ENCODE measurements around the gene ATRNL1.
"Not testable (repeated sequence)": the region's sequence is repeated elsewhere in the genome, so short reads cannot be mapped to it uniquely, and the experiment has no call there.

ATRNL1 gene

GRCh38 chr10:115814542-115814941, 721.4 kb downstream of the ATRNL1 start:
- no peak for DNase-seq (ENCODE audit: low read depth)
- H3K4me3 ChIP-seq (ENCODE audit: low read length): no peak overlapping the region
- TF ChIP-seq CTCF (IDR thresholded peaks at IDR 0.05; ENCODE audit: insufficient read depth, low read depth, low read length, missing control alignments): no peak

GRCh38 chr10:115818012-115818411, 724.8 kb downstream of the ATRNL1 start:
- DNase-seq (ENCODE audit: low read depth): no peak
- TF ChIP-seq CTCF (IDR thresholded peaks at IDR 0.05; ENCODE audit: insufficient read depth, low read depth, low read length, missing control alignments): no peak
- no peak overlapping the region for H3K4me3 ChIP-seq (ENCODE audit: low read length)

GRCh38 chr10:115826396-115826795, 733.2 kb downstream of the ATRNL1 start:
- H3K4me3 ChIP-seq (ENCODE audit: low read length): no peak overlapping the region
- TF ChIP-seq CTCF (IDR thresholded peaks at IDR 0.05; ENCODE audit: insufficient read depth, low read depth, low read length, missing control alignments): no peak
- DNase-seq (ENCODE audit: low read depth): no peak

- TF ChIP-seq CTCF (IDR thresholded peaks at IDR 0.05; ENCODE audit: insufficient read depth, low read depth, low read length, missing control alignments): no peak
- DNase-seq (ENCODE audit: low read depth): peak; percentile 16
- no peak overlapping the region for H3K4me3 ChIP-seq (ENCODE audit: low read length)
These were observed 734.3 kb downstream of the ATRNL1 start for GRCh38 chr10:115827231-115828009.

GRCh38 chr10:115828182-115828581, 735.0 kb downstream of the ATRNL1 start:
- not testable (repeated sequence) for H3K4me3 ChIP-seq (ENCODE audit: low read length); DNase-seq (ENCODE audit: low read depth)

GRCh38 chr10:115829521-115830205, 736.5 kb downstream of the ATRNL1 start:
- peak; percentile 26 for DNase-seq (ENCODE audit: low read depth)
- no peak overlapping the region for H3K4me3 ChIP-seq (ENCODE audit: low read length)
- peak; percentile 35 for TF ChIP-seq CTCF (IDR thresholded peaks at IDR 0.05; ENCODE audit: insufficient read depth, low read depth, low read length, missing control alignments)

- DNase-seq (ENCODE audit: low read depth): no peak
- TF ChIP-seq CTCF (IDR thresholded peaks at IDR 0.05; ENCODE audit: insufficient read depth, low read depth, low read length, missing control alignments): no peak
- no peak overlapping the region for H3K4me3 ChIP-seq (ENCODE audit: low read length)
These were observed 737.3 kb downstream of the ATRNL1 start for GRCh38 chr10:115830265-115830970.

All from epithelial cell of esophagus (primary cell).